Endothelial cell of umbilical vein (primary cell): ENCODE measurements around the gene NTN5. TPM values are rescaled to one million over a fixed set of nuclear protein-coding genes. Genes with fewer than 3 reads are reported as not detected.

Source experiments
- BruUV-seq: library from RNA; stranded (reverse); fragments of 400-500 nt; replicated peaks from 2 replicates; lab custom pipeline; 2021; lab: Mats Ljungman, UMichigan
- CTCF ChIA-PET: fragments of 300-600, 350-600 bp; sonication (Branson Sonifier 250); formaldehyde crosslinking; loops from one replicate; lab custom pipeline; 2021; ENCODE audit warnings: antibody characterized with exemption, inconsistent platforms; lab: Charles Lee
- POLR2A ChIA-PET: fragments of 300-600, 350-600 bp; sonication (Branson Sonifier 250); formaldehyde crosslinking; loops from one replicate; lab custom pipeline; 2021; ENCODE audit warnings: antibody characterized with exemption, inconsistent platforms; lab: Charles Lee
- DNase-seq: peaks from one replicate; pipeline ENCODE4 v3.0.0-alpha.2; 2011; ENCODE audit warnings: low read depth, low spot score
- FAIRE-seq: peaks from 2 replicates; lab custom pipeline; 2011; peaks lifted over from hg19 to GRCh38; lab: Jason Lieb, UNC
- H2AFZ ChIP-seq: 2 replicates; pipeline ENCODE4 v1.6.0; 2012; ENCODE audit warnings: low read depth, low read length, control low read depth, inconsistent platforms
- H3K27ac ChIP-seq: 2 replicates; pipeline ENCODE4 v1.5.1; 2011; ENCODE audit warnings: low read depth, mild to moderate bottlenecking, control low read depth, low read length, moderate library complexity; ENCODE audit not compliant: insufficient read depth
- H3K27me3 ChIP-seq, 2 experiments: 2 replicates each; pipeline versions ENCODE4 v1.6.0 to v1.6.1; 2011; ENCODE audit warnings: low read length in 2 of 2, mixed read lengths in 1 of 2; ENCODE audit not compliant: control insufficient read depth in 2 of 2, insufficient read depth in 2 of 2
- H3K36me3 ChIP-seq, 2 experiments: 2 replicates in 1 of 2; 3 replicates in 1 of 2; pipeline ENCODE4 v1.5.1; 2011; ENCODE audit warnings: low read length in 2 of 2, mild to moderate bottlenecking in 1 of 2, moderate library complexity in 1 of 2; ENCODE audit not compliant: control insufficient read depth in 2 of 2, insufficient read depth in 2 of 2; ENCODE audit errors: extremely low read depth in 1 of 2
- H3K4me1 ChIP-seq: 3 replicates; pipeline ENCODE4 v1.5.1; 2011; ENCODE audit warnings: mild to moderate bottlenecking, low read length; ENCODE audit not compliant: control insufficient read depth, insufficient read depth; ENCODE audit errors: extremely low read depth
- H3K4me2 ChIP-seq: 2 replicates; pipeline ENCODE4 v1.6.1; 2011; ENCODE audit warnings: low read length, control low read depth, mixed read lengths; ENCODE audit not compliant: insufficient read depth
- H3K4me3 ChIP-seq, 3 experiments: fragments of 200-600 bp in 1 of 3; sonication (generic), shearing (Covaris generic) in 1 of 3; replicated peaks in 1 of 3; 2 replicates each; pipeline ENCODE4 v1.5.1; 2011 to 2016; ENCODE audit warnings: control low read depth in 3 of 3, low read length in 3 of 3, mild to moderate bottlenecking in 2 of 3, inconsistent platforms in 1 of 3, low read depth in 1 of 3, moderate library complexity in 1 of 3; ENCODE audit not compliant: insufficient read depth in 1 of 3
- H3K79me2 ChIP-seq: 2 replicates; pipeline ENCODE4 v1.6.0; 2012; ENCODE audit warnings: low read length, inconsistent platforms; ENCODE audit not compliant: control insufficient read depth, insufficient read depth
- H3K9ac ChIP-seq: replicated peaks from 2 replicates; pipeline ENCODE3; 2011; ENCODE audit warnings: low read length, control low read depth; ENCODE audit not compliant: insufficient read depth; ENCODE audit errors: extremely low read depth
- H3K9me1 ChIP-seq: replicated peaks from 3 replicates; pipeline ENCODE4 v1.6.0; 2011; ENCODE audit warnings: mild to moderate bottlenecking, low read length; ENCODE audit not compliant: control insufficient read depth, insufficient read depth; ENCODE audit errors: extremely low read depth
- H3K9me3 ChIP-seq: replicated peaks from 2 replicates; pipeline ENCODE4 v1.5.1; 2012; ENCODE audit warnings: low read length, inconsistent platforms; ENCODE audit not compliant: control insufficient read depth, insufficient read depth
- H4K20me1 ChIP-seq: replicated peaks from 2 replicates; pipeline ENCODE3; 2011; ENCODE audit warnings: mild to moderate bottlenecking, low read length; ENCODE audit not compliant: control insufficient read depth, insufficient read depth; ENCODE audit errors: extremely low read depth
- CTCF ChIP-seq, 2 donors: IDR thresholded peaks; 1 replicate in 1 of 2; 2 replicates in 1 of 2; pipeline ENCODE4 v1.5.1; 2011; ENCODE audit warnings: low read length in 2 of 2, mild to moderate bottlenecking in 2 of 2, moderate library complexity in 2 of 2, control low read depth in 1 of 2, inconsistent platforms in 1 of 2, low read depth in 1 of 2; ENCODE audit not compliant: insufficient read depth in 1 of 2; ENCODE audit errors: extremely low read depth in 1 of 2
- EZH2 ChIP-seq: IDR thresholded peaks from 2 replicates; pipeline ENCODE4 v1.6.1; 2012; ENCODE audit warnings: borderline replicate concordance, low read depth, mild to moderate bottlenecking, moderate library complexity, low read length, inconsistent platforms; ENCODE audit not compliant: severe bottlenecking
- FOS ChIP-seq: IDR thresholded peaks from 2 replicates; pipeline ENCODE4 v1.6.1; 2011; ENCODE audit warnings: mild to moderate bottlenecking, low read length, moderate library complexity, borderline replicate concordance; ENCODE audit not compliant: insufficient read depth
- GATA2 ChIP-seq: IDR thresholded peaks from 2 replicates; pipeline ENCODE4 v1.7.0; 2011; ENCODE audit warnings: low read depth, mild to moderate bottlenecking, moderate library complexity, mixed read lengths, low read length; ENCODE audit not compliant: insufficient read length, insufficient read depth
- JUN ChIP-seq: IDR thresholded peaks from 2 replicates; pipeline ENCODE4 v1.6.1; 2011; ENCODE audit warnings: borderline replicate concordance, low read depth; ENCODE audit not compliant: insufficient read length, insufficient read depth
- MAX ChIP-seq: IDR thresholded peaks from 2 replicates; pipeline ENCODE4 v1.6.1; 2011; ENCODE audit not compliant: insufficient read depth, insufficient read length
- MYC ChIP-seq: IDR thresholded peaks from one replicate; pipeline ENCODE4 v1.6.1; 2011; ENCODE audit warnings: mild to moderate bottlenecking, low read depth, low read length
- POLR2A ChIP-seq: IDR thresholded peaks from 2 replicates; pipeline ENCODE4 v1.6.1; 2012; ENCODE audit warnings: low read depth, mild to moderate bottlenecking, control low read depth, low read length
- POLR2AphosphoS5 ChIP-seq: IDR thresholded peaks from 2 replicates; pipeline ENCODE4 v1.6.1; 2012; ENCODE audit warnings: low read depth, mild to moderate bottlenecking, control low read depth, low read length, moderate library complexity; ENCODE audit not compliant: insufficient read depth
- dilution Hi-C: fragments of 300-500 bp; cut with MboI; formaldehyde crosslinking; loops from one replicate; pipeline ENCODE4 v1.15.0; 2019; ENCODE audit warnings: low sequenced_read_pairs; ENCODE audit not compliant: extremely low pct_ligation_motif_present
- intact Hi-C: fragments of 100-400 bp; cut with micrococcal nuclease; formaldehyde crosslinking; loops from one replicate; pipeline ENCODE4 v1.10.0; 2022
- polyA plus RNA-seq, 4 experiments: library from polyadenylated mRNA; depleted of rRNA in 3 of 4; stranded (reverse) in 3 of 4; unstranded in 1 of 4; fragments of >200 nt; gene quantifications; 2 replicates each; pipeline versions ENCODE4 v1.2.1 to v1.2.3, GENCODE V29; 2011 to 2012; ENCODE audit warnings: missing spikeins in 1 of 4
- total RNA-seq: library from RNA; stranded (reverse); gene quantifications from 2 replicates; pipeline ENCODE4 v1.2.3, GENCODE V29; 2021

Gene NTN5
- total and polyA plus RNA-seq, 2 donors (not counting 3 experiments of a cell fraction or from before 2014, with no cell fraction given): 0.11 TPM; not detected in 1

GRCh38 chr19:48714759-48715675, 42.2 kb upstream of the NTN5 start:
- H3K27ac ChIP-seq: peak overlapping the region; percentile 52
- H3K9me1 ChIP-seq: no peaks in the 10 kb centered on the region
- H3K27me3 ChIP-seq: no peaks in the 10 kb centered on the region
- intact Hi-C loops: loop anchor here (1.0 kb wide), 4 partner anchors 10 to 69 kb away; partner anchors contain the start of genes CA11 and RASIP1
- peak overlapping the region; percentile 72 for H3K4me2 ChIP-seq
- no peaks in the 10 kb centered on the region for H4K20me1 ChIP-seq
- POLR2A ChIA-PET: no interaction called here
- H3K9me3 ChIP-seq: no peaks in the 10 kb centered on the region
- DNase-seq (peak; percentile 22), FAIRE-seq (no peak)
- no peaks in the 10 kb centered on the region for H3K79me2 ChIP-seq
- peak overlapping the region; percentile 76 for H3K9ac ChIP-seq
- CTCF ChIA-PET: interaction anchor here (1.0 to 3.9 kb wide), 6 partner anchors 10 to 69 kb away, joined by 5 to 29 read pairs (median 16); partner anchors contain the start of gene CA11
- no TSS peak for BruUV-seq
- TF ChIP-seq MYC: no peak
- TF ChIP-seq MAX: no peak
- TF ChIP-seq EZH2: no peak
- no peak for TF ChIP-seq GATA2
- TF ChIP-seq CTCF (IDR thresholded peaks at IDR 0.05; ENCODE audit: extremely low read depth in 1 of 2, insufficient read depth in 1 of 2, low read depth in 1 of 2, low read length in 2 of 2): no peak
- TF ChIP-seq POLR2A: no peak
- no peak for TF ChIP-seq FOS
- TF ChIP-seq JUN: no peak
- TF ChIP-seq POLR2AphosphoS5: no peak
- H3K4me1 ChIP-seq: peaks cover 15% of the 10 kb centered on the region
- H2AFZ ChIP-seq: peak overlapping the region; percentile 69
- no peaks in the 10 kb centered on the region for H3K36me3 ChIP-seq
- dilution Hi-C loops: no loop called here
- peak overlapping the region; percentile 31 to 43 (median 41) for H3K4me3 ChIP-seq
